ENCODE data around the gene KIFBP. TPM values are rescaled to one million over a fixed set of nuclear protein-coding genes. Genes with fewer than 3 reads are reported as not detected.

Gene KIFBP
- polyA plus RNA-seq: 58.7 and 67.4 TPM in 2 replicates

GRCh38 chr10:68988530-68989316, at the start of gene KIFBP:
Gene KIFBP, plus strand, starts transcription at chr10:68988803. Its CDS starts 30 bp downstream, at chr10:68988833.

DNA sequence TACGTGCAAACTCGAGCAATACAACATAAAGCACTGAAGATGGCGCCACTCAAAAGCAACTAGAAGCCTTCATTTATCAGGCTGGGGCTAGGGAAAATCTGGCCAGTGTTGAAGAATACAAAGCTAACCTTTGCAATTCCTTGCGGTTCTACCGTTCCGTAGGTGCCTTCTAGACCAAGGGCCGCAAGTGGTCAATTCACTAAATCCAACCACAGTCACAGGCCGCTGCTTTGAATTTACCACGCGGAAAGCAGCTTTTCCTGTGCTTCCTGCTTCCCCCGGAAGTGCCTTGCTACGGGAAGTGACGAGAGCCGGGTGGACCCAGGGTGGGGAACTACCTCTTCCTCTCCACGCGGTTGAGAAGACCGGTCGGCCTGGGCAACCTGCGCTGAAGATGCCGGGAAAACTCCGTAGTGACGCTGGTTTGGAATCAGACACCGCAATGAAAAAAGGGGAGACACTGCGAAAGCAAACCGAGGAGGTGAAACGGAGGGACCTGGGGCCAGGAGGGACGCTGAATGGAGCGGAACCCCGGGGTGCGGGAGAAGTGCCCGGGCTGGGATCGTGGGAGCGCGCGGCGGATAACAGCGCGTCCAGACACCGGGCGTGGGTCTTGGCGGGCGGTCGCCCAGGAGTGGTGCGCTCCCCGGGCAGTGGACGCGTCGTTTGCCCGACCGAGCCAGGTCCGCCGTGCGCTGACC, 32.6 kb upstream of the KIFBP start, which contains the start of gene DDX21:
Gene DDX21 (plus strand): TSS at position 339 of the 701 bp plus-strand sequence. CDS start 56 bp downstream, at position 395.

Other genes starting within 250 kb of the KIFBP start
- gene STOX1, start 161.3 kb upstream of the KIFBP start, polyA plus RNA-seq: 5.8 and 9.3 TPM in 2 replicates
- gene DDX50, start 87.5 kb upstream of the KIFBP start, polyA plus RNA-seq: 26.1 and 26.6 TPM in 2 replicates
- 19.9 and 22.7 TPM in 2 replicates for gene DDX21, start 32.6 kb upstream of the KIFBP start, polyA plus RNA-seq
- gene SRGN, start 99.3 kb downstream of the KIFBP start, polyA plus RNA-seq: 6.8 and 12.5 TPM in 2 replicates
- gene VPS26A, start 135.4 kb downstream of the KIFBP start, polyA plus RNA-seq: 16.7 and 40.0 TPM in 2 replicates
- gene SUPV3L1, start 191.4 kb downstream of the KIFBP start, polyA plus RNA-seq: 43.5 and 57.7 TPM in 2 replicates
- 1.6 and 2.2 TPM in 2 replicates for gene HKDC1, start 231.5 kb downstream of the KIFBP start, polyA plus RNA-seq